Measurements from ENCODE around the gene RNF144A.

RNF144A gene

GRCh38 chr2:7018282-7018701 lies 101.1 kb downstream of the RNF144A start:
- in situ Hi-C loops (cut with HindIII; ENCODE audit: low pct_ligation_motif_present, low sequenced_read_pairs): no loop called here
- TF ChIP-seq CTCF (IDR thresholded peaks at IDR 0.05; ENCODE audit: low read depth, low read length, missing control alignments): no peak
- H3K27me3 ChIP-seq (replicated peaks): no peaks in the 10 kb centered on the region
- no peak overlapping the region for H3K4me3 ChIP-seq (ENCODE audit: low read depth, low read length)
- H3K36me3 ChIP-seq (replicated peaks): no peaks in the 10 kb centered on the region
- H3K27ac ChIP-seq: no peak overlapping the region
- DNase-seq: no peak

- DNase-seq: no peak
- TF ChIP-seq CTCF (IDR thresholded peaks at IDR 0.05; ENCODE audit: low read depth, low read length, missing control alignments): no peak
- Histone ChIP-seq H3K4me3 (ENCODE audit: low read depth, low read length) (no peak overlapping the region), H3K36me3 (replicated peaks) (no peaks in the 10 kb centered on the region), H3K27me3 (replicated peaks) (no peaks in the 10 kb centered on the region), H3K27ac (no peak overlapping the region)
- in situ Hi-C loops (cut with HindIII; ENCODE audit: low pct_ligation_motif_present, low sequenced_read_pairs): no loop called here
Measured at GRCh38 chr2:7018767-7019166, 101.6 kb downstream of the RNF144A start.

GRCh38 chr2:7019191-7019590 lies 102.0 kb downstream of the RNF144A start:
- no peak overlapping the region for H3K27ac ChIP-seq
- DNase-seq: no peak
- in situ Hi-C loops (cut with HindIII; ENCODE audit: low pct_ligation_motif_present, low sequenced_read_pairs): no loop called here
- no peak for TF ChIP-seq CTCF (IDR thresholded peaks at IDR 0.05; ENCODE audit: low read depth, low read length, missing control alignments)
- H3K36me3 ChIP-seq (replicated peaks): no peaks in the 10 kb centered on the region
- no peak overlapping the region for H3K4me3 ChIP-seq (ENCODE audit: low read depth, low read length)
- no peaks in the 10 kb centered on the region for H3K27me3 ChIP-seq (replicated peaks)

GRCh38 chr2:7020059-7020458 lies 102.8 kb downstream of the RNF144A start:
- TF ChIP-seq CTCF (IDR thresholded peaks at IDR 0.05; ENCODE audit: low read depth, low read length, missing control alignments): no peak
- DNase-seq: no peak
- Histone ChIP-seq H3K27ac (no peak overlapping the region), H3K36me3 (replicated peaks) (no peaks in the 10 kb centered on the region), H3K27me3 (replicated peaks) (no peaks in the 10 kb centered on the region), H3K4me3 (ENCODE audit: low read depth, low read length) (no peak overlapping the region)
- in situ Hi-C loops (cut with HindIII; ENCODE audit: low pct_ligation_motif_present, low sequenced_read_pairs): no loop called here

GRCh38 chr2:7020468-7020867 lies 103.3 kb downstream of the RNF144A start:
- no peak for DNase-seq
- no peak for TF ChIP-seq CTCF (IDR thresholded peaks at IDR 0.05; ENCODE audit: low read depth, low read length, missing control alignments)
- in situ Hi-C loops (cut with HindIII; ENCODE audit: low pct_ligation_motif_present, low sequenced_read_pairs): no loop called here
- H3K4me3 ChIP-seq (ENCODE audit: low read depth, low read length): no peak overlapping the region
- no peaks in the 10 kb centered on the region for H3K27me3 ChIP-seq (replicated peaks)
- no peaks in the 10 kb centered on the region for H3K36me3 ChIP-seq (replicated peaks)
- H3K27ac ChIP-seq: no peak overlapping the region

- Histone ChIP-seq H3K27me3 (replicated peaks) (no peaks in the 10 kb centered on the region), H3K36me3 (replicated peaks) (no peaks in the 10 kb centered on the region), H3K4me3 (ENCODE audit: low read depth, low read length) (no peak overlapping the region), H3K27ac (no peak overlapping the region)
- no peak for TF ChIP-seq CTCF (IDR thresholded peaks at IDR 0.05; ENCODE audit: low read depth, low read length, missing control alignments)
- in situ Hi-C loops (cut with HindIII; ENCODE audit: low pct_ligation_motif_present, low sequenced_read_pairs): no loop called here
- DNase-seq: no peak
Measured at GRCh38 chr2:7020939-7021470, 103.8 kb downstream of the RNF144A start.
